ENCODE data around the gene JMJD1C. TPM values are rescaled to one million over a fixed set of nuclear protein-coding genes. Genes with fewer than 3 reads are reported as not detected.

The JMJD1C gene
- total RNA-seq, 2 experiments from 2014 or later, result 99.2 to 118 TPM

- Histone ChIP-seq H3K4me2 (ENCODE audit: low read length) (no peak overlapping the region), H3K4me3 (ENCODE audit: low read depth, low read length, poor library complexity, severe bottlenecking) (no peak overlapping the region)
- CTCF ChIA-PET (ENCODE audit: unreplicated experiment), result no interaction called here
These were observed 12.8 kb upstream of the JMJD1C start for GRCh38 chr10:63478564-63478963.

GRCh38 chr10:63477927-63478326 is 12.2 kb upstream of the JMJD1C start:
- Histone ChIP-seq H3K9me3 (ENCODE audit: low read length) (no peaks in the 10 kb centered on the region), H3K36me3 (ENCODE audit: insufficient read depth, low read length) (no peaks in the 10 kb centered on the region), H3K4me1 (ENCODE audit: insufficient read depth, low read length, poor library complexity, severe bottlenecking) (no peaks in the 10 kb centered on the region), H3K27ac (ENCODE audit: low read depth, low read length, poor library complexity, severe bottlenecking) (no peak overlapping the region), H2AFZ (ENCODE audit: low read length) (no peak overlapping the region), H3K9me2 (ENCODE audit: insufficient read depth, low read length) (no peaks in the 10 kb centered on the region), H4K20me1 (ENCODE audit: insufficient read depth, low read length) (0 out of 2 replicates have a peak, but pooled peaks cover 6% of the 10 kb centered on the region), H3K4me2 (ENCODE audit: low read length) (no peak overlapping the region), H3K4me3 (ENCODE audit: low read depth, low read length, poor library complexity, severe bottlenecking) (no peak overlapping the region), H3K79me2 (ENCODE audit: insufficient read depth, low read depth, low read length) (peaks cover 8% of the 10 kb centered on the region; the same call in 1 of the 2 replicates)
- ChIA-PET POLR2A (interaction anchor here (0.7 to 2.0 kb wide), 2 partner anchors 17 to 143 kb away, joined by 3 to 15 read pairs; no protein-coding TSS in a partner anchor), CTCF (ENCODE audit: unreplicated experiment) (no interaction called here)
- BruUV-seq (replicated peaks), result no TSS peak
- intact Hi-C loops (cut with micrococcal nuclease; ENCODE audit: unreplicated experiment), result no loop called here
- no peak for DNase-seq (ENCODE audit: low spot score)
- TF ChIP-seq CTCF (conservative IDR thresholded peaks at IDR 0.05; ENCODE audit: low read length), result no peak
- no peak for TF ChIP-seq EZH2phosphoT487 (IDR thresholded peaks at IDR 0.05; ENCODE audit: borderline replicate concordance, low read depth, low read length)

More at GRCh38 chr10:63478564-63478963, 12.8 kb upstream of the JMJD1C start:
- Histone ChIP-seq H3K27ac (ENCODE audit: low read depth, low read length, poor library complexity, severe bottlenecking) (no peak overlapping the region), H3K9me3 (ENCODE audit: low read length) (no peaks in the 10 kb centered on the region), H3K36me3 (ENCODE audit: insufficient read depth, low read length) (no peaks in the 10 kb centered on the region), H3K79me2 (ENCODE audit: insufficient read depth, low read depth, low read length) (peaks cover 8% of the 10 kb centered on the region; the same call in 1 of the 2 replicates), H2AFZ (ENCODE audit: low read length) (no peak overlapping the region), H4K20me1 (ENCODE audit: insufficient read depth, low read length) (0 out of 2 replicates have a peak, but pooled peaks cover 12% of the 10 kb centered on the region), H3K9me2 (ENCODE audit: insufficient read depth, low read length) (no peaks in the 10 kb centered on the region), H3K4me1 (ENCODE audit: insufficient read depth, low read length, poor library complexity, severe bottlenecking) (no peaks in the 10 kb centered on the region)
- TF ChIP-seq CTCF (conservative IDR thresholded peaks at IDR 0.05; ENCODE audit: low read length) (no peak), EZH2phosphoT487 (IDR thresholded peaks at IDR 0.05; ENCODE audit: borderline replicate concordance, low read depth, low read length) (no peak)
- no peak for DNase-seq (ENCODE audit: low spot score)
- BruUV-seq (replicated peaks), result no TSS peak
- POLR2A ChIA-PET, result interaction anchor here (2.0 kb wide), 1 partner anchor 16 kb away, joined by 15 read pairs; no protein-coding TSS in a partner anchor
- intact Hi-C loops (cut with micrococcal nuclease; ENCODE audit: unreplicated experiment), result no loop called here

- Histone ChIP-seq H3K4me3 (ENCODE audit: low read depth, low read length, poor library complexity, severe bottlenecking) (no peak overlapping the region), H3K9me2 (ENCODE audit: insufficient read depth, low read length) (no peaks in the 10 kb centered on the region), H3K4me2 (ENCODE audit: low read length) (no peak overlapping the region), H3K4me1 (ENCODE audit: insufficient read depth, low read length, poor library complexity, severe bottlenecking) (no peaks in the 10 kb centered on the region), H3K79me2 (ENCODE audit: insufficient read depth, low read depth, low read length) (peaks cover 14% of the 10 kb centered on the region; the same call in 1 of the 2 replicates), H3K27ac (ENCODE audit: low read depth, low read length, poor library complexity, severe bottlenecking) (no peak overlapping the region), H3K9me3 (ENCODE audit: low read length) (no peaks in the 10 kb centered on the region), H4K20me1 (ENCODE audit: insufficient read depth, low read length) (peaks cover 12% of the 10 kb centered on the region; the same call in 1 of the 2 replicates), H2AFZ (ENCODE audit: low read length) (no peak overlapping the region), H3K36me3 (ENCODE audit: insufficient read depth, low read length) (no peaks in the 10 kb centered on the region)
- intact Hi-C loops (cut with micrococcal nuclease; ENCODE audit: unreplicated experiment), result no loop called here
- ChIA-PET CTCF (ENCODE audit: unreplicated experiment) (no interaction called here), POLR2A (no interaction called here)
- DNase-seq (ENCODE audit: low spot score), result no peak
- TF ChIP-seq CTCF (conservative IDR thresholded peaks at IDR 0.05; ENCODE audit: low read length) (no peak), EZH2phosphoT487 (IDR thresholded peaks at IDR 0.05; ENCODE audit: borderline replicate concordance, low read depth, low read length) (no peak)
- no TSS peak for BruUV-seq (replicated peaks)
These were observed 8.7 kb upstream of the JMJD1C start for GRCh38 chr10:63474488-63474887.
